Measurements from ENCODE around the gene CDC25C.

The CDC25C gene

DNA sequence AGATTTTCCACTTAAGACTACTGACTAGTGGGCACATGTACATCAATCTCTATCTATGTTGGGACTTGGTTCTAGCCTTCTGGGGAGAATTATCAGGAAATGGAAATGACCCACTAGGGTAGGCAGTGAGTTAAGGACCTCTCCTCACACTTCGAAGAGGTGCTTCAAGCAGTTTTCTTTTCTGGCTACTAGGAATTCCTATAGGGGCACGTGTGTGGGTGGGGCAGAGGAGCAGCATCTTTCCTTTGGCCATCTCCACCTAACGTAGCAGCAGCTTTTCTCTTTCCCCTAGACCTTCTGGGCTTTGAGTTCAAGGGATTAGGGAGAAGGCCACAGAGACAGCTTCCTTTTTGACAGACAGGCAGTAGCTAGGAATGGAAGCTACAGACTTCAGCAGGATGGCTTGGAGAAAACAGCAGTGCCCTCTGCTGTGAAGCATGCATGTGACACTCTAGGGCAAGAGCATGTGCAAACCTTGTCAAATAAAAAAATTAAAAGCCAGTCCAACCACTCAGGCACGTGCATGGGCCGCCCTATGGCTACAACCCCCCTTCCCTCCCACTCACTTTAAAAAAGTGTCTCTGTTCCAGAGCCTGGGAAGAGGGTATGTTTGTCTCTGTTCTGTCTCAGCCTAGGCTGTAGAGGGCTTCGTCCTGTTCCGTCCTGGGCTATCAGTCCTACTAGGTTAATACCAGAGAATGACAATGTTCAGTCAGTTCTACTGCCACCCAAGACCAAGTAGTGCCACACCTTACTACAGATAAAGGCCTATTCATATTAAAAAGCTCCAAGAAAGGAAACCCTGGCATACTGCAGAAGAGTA lies 48.5 kb downstream of the CDC25C start:
- H3K9me3 ChIP-seq (ENCODE audit: severe bottlenecking): no peaks in the 10 kb centered on the region
- H3K36me3 ChIP-seq: peaks cover 35% of the 10 kb centered on the region
- no peak overlapping the region for H3K4me3 ChIP-seq (ENCODE audit: low read depth, low read length)
- H3K27ac ChIP-seq: no peak overlapping the region
- H3K27me3 ChIP-seq (ENCODE audit: insufficient read depth, low read depth, severe bottlenecking): no peaks in the 10 kb centered on the region
- peak; percentile 65 for DNase-seq
- TF ChIP-seq, protein P1, sequence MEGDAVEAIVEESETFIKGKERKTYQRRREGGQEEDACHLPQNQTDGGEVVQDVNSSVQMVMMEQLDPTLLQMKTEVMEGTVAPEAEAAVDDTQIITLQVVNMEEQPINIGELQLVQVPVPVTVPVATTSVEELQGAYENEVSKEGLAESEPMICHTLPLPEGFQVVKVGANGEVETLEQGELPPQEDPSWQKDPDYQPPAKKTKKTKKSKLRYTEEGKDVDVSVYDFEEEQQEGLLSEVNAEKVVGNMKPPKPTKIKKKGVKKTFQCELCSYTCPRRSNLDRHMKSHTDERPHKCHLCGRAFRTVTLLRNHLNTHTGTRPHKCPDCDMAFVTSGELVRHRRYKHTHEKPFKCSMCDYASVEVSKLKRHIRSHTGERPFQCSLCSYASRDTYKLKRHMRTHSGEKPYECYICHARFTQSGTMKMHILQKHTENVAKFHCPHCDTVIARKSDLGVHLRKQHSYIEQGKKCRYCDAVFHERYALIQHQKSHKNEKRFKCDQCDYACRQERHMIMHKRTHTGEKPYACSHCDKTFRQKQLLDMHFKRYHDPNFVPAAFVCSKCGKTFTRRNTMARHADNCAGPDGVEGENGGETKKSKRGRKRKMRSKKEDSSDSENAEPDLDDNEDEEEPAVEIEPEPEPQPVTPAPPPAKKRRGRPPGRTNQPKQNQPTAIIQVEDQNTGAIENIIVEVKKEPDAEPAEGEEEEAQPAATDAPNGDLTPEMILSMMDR (IDR thresholded peaks at IDR 0.05; ENCODE audit: low read depth, low read length): peak; percentile 83

DNA sequence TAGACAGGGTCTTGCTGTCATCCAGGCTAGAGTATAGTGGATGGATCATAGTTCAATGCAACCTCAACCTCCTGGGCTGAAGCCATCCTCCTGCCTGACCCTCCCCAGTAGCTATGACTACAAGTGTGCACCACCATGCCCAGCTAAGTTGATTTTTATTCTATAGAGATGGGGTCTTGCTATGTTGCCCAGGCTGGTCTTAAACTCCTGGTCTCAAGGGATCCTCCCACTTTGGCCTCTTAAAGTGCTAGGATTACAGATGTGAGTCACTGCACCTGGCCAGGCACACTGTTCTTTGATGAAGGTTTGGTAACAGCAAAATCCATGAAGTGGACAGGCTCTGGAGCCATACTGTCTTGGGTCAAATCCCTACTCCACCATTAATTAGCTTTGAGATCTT lies 50.7 kb downstream of the CDC25C start:
- DNase-seq: no peak
- Histone ChIP-seq H3K9me3 (ENCODE audit: severe bottlenecking) (no peaks in the 10 kb centered on the region), H3K4me3 (ENCODE audit: low read depth, low read length) (no peak overlapping the region), H3K36me3 (peaks cover 20% of the 10 kb centered on the region), H3K27ac (no peak overlapping the region), H3K27me3 (ENCODE audit: insufficient read depth, low read depth, severe bottlenecking) (no peaks in the 10 kb centered on the region)
- TF ChIP-seq, protein P1 (IDR thresholded peaks at IDR 0.05; ENCODE audit: low read depth, low read length): no peak

DNA sequence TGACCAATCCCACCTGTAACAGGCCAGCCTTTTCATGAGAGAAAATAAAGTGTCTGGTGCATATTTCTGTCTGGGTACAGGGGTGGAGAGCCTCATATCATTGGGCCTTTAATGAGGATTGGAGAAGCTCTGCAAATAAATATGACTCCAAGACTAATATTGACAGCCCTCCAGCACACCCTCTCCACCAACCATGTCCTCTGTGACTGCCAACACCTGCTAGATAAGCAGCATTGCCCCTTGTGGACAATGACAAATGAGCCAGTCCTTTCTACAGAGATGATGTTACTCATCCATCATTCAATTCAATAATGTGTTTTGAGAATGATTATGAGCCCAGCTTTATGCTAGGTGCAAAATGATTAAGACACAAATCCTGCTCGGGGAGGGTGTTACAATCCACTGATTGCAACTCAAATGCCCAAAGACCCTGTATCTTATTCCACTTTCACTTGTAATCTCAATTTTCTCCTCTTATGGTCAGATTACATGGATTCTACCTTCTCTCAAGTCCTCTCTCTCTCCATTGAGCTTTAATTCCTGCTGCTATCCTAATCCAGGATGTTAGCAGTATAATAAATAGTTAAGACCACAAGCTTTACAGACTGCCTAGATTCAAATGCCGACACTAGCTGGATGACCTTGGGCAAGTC lies 55.1 kb downstream of the CDC25C start:
- H3K9me3 ChIP-seq (ENCODE audit: severe bottlenecking): no peaks in the 10 kb centered on the region
- H3K36me3 ChIP-seq: no peaks in the 10 kb centered on the region
- no peak overlapping the region for H3K4me3 ChIP-seq (ENCODE audit: low read depth, low read length)
- TF ChIP-seq, protein P1 (IDR thresholded peaks at IDR 0.05; ENCODE audit: low read depth, low read length): no peak
- H3K27me3 ChIP-seq (ENCODE audit: insufficient read depth, low read depth, severe bottlenecking): peaks cover 5% of the 10 kb centered on the region
- peak; percentile 11 for DNase-seq
- no peak overlapping the region for H3K27ac ChIP-seq

GRCh38 chr5:138275895-138276294 lies 55.7 kb downstream of the CDC25C start:
- peaks cover 5% of the 10 kb centered on the region for H3K27me3 ChIP-seq (ENCODE audit: insufficient read depth, low read depth, severe bottlenecking)
- no peaks in the 10 kb centered on the region for H3K9me3 ChIP-seq (ENCODE audit: severe bottlenecking)
- no peak overlapping the region for H3K4me3 ChIP-seq (ENCODE audit: low read depth, low read length)
- TF ChIP-seq, protein P1 (IDR thresholded peaks at IDR 0.05; ENCODE audit: low read depth, low read length): no peak
- H3K36me3 ChIP-seq: no peaks in the 10 kb centered on the region
- no peak overlapping the region for H3K27ac ChIP-seq
- DNase-seq: no peak

DNA sequence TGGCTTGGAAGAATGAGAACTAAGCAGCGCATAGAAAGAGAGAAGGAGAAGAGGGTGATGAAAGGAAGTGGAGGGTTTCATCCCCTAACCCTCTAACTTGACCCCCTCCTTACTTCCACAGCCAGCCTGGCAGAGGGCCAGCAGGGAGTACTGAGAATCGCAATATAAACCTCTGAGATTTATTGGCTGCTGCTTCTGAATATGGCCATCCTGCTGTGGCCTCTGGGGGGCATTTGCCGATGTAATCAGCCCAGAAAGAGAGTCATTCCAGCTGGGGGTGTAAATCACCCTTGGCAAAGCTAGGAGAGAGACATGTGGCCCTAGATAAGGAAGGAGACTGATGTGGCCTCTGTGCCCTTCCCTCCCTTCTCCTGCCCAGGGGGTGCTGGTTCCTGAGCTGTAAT lies 56.2 kb downstream of the CDC25C start:
- Histone ChIP-seq H3K27me3 (ENCODE audit: insufficient read depth, low read depth, severe bottlenecking) (peaks cover 5% of the 10 kb centered on the region), H3K27ac (no peak overlapping the region), H3K9me3 (ENCODE audit: severe bottlenecking) (no peaks in the 10 kb centered on the region), H3K36me3 (no peaks in the 10 kb centered on the region), H3K4me3 (ENCODE audit: low read depth, low read length) (no peak overlapping the region)
- TF ChIP-seq, protein P1 (IDR thresholded peaks at IDR 0.05; ENCODE audit: low read depth, low read length): no peak
- peak; percentile 14 for DNase-seq
